CD4-positive, alpha-beta T cell treated with Interleukin-15 for 1 hour (primary cell): ENCODE data around the gene DENND5A.
"Not testable (repeated sequence)": the region's sequence is repeated elsewhere in the genome, so short reads cannot be mapped to it uniquely, and the experiment has no call there.

Source experiments
- DNase-seq: peaks from one replicate; pipeline ENCODE4 v3.0.0-alpha.2; 2020

DENND5A gene

DNA sequence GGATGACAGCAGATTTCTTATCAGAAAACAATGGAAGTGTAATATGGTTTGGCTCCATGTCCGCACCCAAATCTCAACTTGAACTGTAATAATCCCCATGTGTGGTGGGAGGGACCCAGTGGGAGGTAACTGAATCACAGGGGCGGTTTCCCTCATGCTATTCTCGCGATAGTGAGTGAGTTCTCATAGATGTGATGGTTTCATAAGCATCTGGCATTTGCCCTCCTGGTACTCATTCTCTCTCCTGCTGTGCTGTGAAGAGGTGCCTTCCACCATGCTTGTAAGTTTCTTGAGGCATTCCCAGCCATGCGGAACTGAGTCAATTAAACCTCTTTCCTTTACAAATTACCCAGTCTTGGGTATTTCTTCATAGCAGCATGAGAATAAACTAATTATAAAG, 92.8 kb downstream of the DENND5A start:
- DNase-seq: no peak

DNA sequence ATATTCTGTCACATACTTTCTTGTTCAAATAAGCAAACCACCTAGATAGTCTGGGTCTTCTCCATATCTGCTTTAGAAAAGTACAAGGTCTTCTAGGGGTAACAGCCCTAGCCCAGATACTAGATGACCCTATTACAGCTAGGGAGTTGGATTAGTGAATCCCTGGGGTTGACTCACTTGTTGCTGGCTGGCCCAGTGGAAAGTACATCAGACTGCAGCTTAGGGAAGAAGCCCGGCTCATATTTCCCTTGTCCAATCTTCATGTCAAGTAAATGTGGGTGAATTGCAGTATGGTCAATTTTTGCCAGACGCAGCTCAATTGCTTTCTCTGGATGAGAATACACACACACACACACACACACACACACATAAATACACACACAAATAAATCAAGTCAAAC, 94.7 kb downstream of the DENND5A start:
- no peak for DNase-seq

DNA sequence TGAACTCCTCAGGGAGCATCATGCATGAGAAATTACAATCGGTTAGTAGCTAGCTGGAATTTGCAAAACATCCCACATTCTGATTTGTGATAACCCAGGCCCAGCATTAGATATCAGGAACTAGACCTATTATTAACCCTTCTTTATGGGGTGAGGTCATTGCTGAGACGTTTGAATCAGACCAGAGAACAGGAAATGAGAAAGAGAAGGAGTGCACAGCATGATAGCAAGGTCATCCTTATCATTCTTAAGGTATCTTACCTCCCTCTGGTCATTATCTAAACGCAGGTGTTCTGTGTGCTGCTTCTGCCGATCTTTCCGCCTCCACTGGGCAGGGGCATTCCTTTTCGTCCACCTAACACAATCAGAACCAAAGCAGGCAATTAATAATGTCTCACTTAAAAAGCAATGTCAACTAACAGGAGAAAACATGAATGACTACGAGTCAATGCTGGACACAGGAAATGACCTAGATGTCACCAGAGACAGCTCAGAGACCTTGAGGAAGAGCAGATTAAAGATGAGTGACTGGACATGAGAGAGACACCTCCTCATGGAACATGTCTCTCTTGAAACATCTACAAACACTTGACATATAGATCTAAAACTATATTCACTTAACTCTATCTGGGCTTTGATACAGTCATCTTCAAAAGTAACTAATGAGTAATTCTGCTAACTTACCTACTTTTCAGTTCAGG, 95.4 kb downstream of the DENND5A start:
- DNase-seq: no peak

DNA sequence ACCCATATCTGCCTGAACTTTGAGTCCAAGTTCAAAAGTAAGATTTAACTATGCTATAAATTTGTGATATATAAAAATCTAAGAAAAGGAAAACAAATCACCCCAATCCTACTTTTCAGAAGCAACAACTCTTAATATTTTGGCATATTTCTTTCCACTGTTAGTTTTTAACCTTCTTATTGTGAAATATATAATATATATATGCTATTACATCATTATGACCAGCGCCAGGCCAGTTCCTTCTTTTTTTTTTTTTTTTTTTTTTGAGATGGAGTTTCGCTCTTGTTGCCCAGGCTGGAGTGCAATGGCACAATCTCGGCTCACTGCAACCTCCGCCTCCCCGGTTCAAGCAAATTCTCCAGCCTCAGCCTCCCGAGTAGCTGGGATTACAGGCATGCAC, 103.2 kb downstream of the DENND5A start:
- DNase-seq: not testable (repeated sequence)

DNA sequence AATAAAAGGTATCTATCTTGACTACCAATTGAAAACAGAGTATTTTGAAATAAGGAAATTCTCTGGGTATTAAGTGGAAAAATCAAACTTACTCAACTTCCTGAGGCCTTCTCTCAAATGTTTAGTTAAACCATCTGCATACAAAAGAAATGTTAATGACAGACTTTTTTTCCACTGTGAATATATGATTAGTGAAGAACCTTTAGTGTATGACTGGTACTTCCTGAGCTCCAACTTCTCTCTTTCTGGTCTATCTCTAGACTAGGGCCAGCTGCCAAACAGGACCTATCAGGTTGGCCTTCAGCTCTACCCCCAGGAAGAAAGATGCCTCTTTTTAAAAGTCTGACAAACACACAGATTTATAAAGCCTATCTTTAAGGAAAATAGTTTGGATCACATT, 105.0 kb downstream of the DENND5A start:
- DNase-seq: no peak

DNA sequence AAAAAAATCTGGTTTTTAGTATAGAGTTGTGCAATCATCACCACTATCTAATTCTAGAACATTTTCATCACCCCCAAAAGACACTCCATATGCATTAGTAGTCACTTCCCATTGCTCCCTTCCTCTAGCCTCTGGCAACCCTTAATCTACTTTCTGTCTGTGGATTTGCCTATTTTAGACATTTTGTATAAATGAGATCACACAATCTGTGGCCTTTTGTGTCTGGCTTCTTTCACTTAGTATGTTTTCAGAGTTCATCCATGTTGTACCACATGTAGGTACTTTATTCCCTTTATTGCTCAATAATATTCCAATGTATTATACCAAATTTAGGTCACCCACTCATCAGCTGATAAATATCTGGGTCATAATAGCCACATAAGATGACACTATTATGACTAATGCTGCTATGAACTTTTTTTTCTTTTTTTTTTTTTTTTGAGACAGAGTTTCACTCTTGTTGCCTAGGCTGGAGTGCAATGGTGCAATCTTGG, 106.2 kb downstream of the DENND5A start:
- DNase-seq: no peak

DNA sequence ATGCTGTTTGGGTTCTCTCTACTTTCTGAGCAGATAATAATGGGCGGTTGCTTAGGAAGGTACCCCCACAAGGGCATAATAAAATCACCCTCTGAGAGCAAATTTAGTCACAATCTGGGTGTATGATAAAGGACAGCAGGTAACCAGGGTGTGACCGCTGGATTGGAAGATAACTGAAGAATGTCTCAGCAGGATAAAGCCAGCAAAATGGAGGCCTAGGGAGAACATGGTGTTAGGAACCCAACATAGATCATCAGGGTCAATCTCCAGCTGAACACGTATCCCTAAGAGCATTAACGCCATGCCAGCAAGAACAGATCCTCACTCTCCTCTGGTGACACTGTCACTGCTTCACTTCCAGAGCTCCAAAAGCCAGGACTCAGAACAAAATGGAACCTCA, 109.2 kb downstream of the DENND5A start:
- DNase-seq: no peak

DNA sequence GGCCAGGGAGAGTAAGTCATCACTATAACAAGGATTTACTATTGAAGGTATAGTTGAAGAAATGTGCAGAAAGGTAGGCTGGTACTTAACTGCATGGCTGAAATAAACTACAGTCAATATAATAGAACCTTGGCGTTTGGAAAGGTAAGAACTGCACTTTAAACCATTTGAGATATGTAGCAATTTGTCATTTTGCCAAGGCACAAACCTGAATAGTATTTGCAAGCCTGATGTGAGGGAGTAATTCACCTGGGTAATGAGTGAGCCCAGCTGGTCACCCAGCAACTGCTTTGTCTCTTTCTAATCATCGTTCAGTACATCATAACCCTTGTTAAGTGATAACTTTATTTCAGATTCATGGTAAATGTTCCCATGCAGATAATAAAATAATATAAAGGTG, 111.5 kb downstream of the DENND5A start:
- no peak for DNase-seq

DNA sequence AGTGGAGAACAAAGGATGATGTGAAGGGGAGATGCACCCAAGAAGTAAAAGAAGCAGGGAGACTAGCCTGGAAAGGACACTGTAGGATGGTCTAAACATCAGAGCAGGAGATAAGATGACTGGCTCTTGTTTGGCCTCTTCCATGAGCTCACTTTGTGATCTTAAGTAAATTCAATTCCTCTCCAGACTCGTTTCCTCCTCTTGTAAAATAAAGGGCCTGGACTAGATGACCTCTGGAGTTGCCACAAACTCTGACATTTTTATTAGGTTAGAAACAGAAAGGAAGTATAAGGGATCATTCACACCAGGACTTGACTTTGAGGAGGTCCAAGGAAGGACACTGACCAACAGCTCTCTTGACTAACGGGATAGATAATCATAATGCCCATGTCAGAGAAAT, 113.5 kb downstream of the DENND5A start:
- no peak for DNase-seq

DNA sequence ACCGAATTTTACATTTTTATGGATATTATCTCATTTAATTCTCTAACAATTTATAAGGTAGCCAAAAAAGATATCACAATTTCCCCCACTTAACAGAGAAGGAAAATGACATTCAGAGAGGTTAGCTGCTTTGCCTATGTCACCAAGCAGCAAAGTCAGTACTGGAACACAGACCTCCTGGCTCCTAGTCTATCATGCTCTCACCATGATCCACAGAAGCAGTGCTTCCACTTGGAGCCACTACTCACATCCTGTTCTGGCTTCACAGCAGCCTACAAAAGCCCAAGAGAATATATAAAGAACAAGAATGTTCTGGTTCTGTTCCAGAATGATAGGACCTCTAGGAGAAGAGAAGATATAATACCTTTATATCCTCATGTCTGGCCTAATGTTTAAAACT, 114.2 kb downstream of the DENND5A start:
- DNase-seq: no peak

DNA sequence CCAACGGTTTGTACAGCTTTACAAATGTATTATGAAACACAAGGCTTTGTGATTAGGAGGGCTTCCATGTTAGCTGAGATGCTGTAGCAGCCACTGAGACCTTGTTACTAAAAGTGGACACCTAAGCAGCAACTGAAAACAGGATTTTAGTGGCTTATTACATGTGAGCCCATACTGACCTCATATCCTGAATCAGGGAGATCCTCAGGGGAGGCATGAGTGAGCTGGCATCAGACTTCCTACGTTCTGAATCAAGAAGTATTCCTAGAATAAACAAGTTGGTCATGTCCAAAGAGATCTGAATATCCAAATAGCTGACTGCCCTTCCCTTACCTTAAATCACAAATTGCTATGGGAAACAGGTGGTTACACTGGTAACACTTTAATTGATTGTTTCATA, 114.6 kb downstream of the DENND5A start:
- DNase-seq: no peak

DNA sequence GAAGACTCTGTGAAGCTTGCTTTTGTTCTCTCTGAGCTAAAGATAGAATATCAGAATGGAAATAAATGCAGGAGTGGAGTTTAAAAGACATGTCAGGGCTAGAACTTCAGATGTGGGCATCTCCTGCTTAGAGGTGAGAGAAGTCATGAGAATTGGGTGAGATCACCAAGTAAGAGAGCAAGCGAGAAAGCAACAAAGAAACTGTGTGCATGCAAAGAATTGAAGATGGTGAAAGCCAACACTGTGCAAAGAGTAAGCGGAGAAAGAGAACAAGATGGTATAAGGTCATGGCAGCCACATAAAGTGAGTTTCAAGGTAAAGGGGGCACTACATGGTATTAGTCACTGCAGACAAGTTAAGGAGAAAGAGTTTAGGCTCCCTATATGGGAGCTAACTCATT, 116.4 kb downstream of the DENND5A start:
- no peak for DNase-seq

DNA sequence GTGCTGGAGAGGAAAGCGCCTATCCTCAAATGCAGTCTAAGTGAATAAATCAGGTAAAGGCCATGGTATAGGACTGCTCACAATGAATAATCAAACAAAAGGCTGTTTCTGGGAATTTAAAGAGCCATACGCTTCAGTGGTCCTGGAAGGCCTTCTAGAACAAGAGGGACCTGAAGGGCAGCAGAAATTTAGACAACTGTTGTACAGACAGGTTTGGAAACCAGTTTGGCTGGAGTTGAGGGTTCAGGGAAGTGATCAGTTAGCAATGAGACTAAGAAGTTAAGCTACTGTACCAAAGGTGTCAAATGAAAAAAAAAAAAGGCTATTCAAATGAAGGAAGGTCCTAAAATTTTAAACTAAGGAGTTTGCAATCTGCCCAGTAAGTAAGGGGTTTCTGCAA, 117.1 kb downstream of the DENND5A start:
- DNase-seq: no peak

DNA sequence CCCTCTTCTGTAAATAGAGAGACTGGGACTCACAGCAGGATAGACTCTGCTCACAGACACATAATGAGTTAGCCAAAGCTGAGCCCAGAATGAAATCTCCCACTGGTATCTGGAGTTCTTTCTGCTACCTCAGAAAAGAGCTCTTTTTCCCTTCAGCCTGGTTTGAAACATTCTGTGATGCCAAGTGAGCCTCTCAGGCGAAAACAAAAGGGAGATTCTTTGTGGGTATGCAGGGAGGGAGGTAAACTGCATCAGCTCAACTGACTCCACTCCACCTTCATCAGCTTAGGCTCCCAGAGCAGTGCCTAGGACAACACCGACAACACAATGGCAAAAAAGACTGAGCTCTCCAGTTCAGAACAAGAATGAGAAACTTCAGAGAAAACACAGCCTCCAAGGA, 118.7 kb downstream of the DENND5A start:
- no peak for DNase-seq

DNA sequence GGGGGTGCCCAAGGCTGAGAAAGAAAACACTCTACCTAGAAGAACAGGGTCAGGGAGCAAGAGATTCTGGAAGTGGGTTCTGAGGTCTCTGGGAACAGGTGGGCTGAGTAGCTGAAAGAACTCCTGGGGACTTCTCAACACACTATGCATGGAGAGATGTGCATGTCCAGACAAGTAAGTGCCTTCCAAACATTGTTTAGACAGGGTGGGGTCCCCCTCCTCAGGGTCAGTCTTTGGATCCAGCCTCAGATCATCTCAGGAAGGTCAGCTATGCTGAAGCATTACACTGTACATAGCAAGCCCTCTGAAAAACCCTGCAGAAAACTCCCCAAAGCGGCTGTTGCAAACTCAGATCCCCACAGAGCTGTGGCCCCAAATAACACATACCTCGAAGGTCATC, 119.9 kb downstream of the DENND5A start:
- DNase-seq: no peak

DNA sequence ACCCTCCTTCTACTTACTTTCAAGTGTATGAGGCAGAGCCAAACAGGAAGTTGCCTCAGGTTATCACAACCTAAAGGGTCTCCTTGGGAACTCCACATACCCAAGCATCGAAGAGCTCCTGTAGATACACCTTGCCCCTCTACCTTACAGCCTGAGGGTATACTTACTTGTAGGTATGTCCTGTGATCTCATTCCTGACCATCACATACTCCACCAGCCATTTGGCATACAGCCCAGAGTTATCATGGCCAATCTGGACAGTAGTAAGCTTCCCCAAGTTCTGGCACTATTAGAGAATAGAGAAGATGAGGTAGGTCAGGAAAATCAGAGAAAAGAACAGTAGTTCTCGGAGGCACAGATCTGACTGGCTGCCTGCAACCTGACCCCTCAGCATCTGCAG, 120.3 kb downstream of the DENND5A start:
- no peak for DNase-seq

DNA sequence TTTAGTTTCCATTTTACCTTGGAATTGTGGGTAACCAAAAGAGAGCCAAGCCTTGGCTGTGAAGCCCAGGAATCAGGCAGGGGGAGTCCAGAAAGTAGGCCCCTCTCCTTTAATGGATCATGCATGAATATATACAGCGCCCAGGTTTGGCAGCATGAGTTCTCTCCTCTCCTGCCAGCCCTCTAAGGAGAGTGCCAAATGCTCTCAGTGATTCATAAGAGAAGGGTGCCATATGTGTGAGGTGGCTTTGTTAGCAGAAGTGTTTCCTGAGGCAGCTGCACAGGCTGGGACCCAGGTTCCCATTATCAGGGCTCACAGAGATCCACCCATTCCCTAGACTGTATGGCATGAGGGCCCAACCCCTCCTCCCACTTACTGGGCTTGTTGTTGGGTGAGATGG, 121.4 kb downstream of the DENND5A start:
- DNase-seq: no peak

DNA sequence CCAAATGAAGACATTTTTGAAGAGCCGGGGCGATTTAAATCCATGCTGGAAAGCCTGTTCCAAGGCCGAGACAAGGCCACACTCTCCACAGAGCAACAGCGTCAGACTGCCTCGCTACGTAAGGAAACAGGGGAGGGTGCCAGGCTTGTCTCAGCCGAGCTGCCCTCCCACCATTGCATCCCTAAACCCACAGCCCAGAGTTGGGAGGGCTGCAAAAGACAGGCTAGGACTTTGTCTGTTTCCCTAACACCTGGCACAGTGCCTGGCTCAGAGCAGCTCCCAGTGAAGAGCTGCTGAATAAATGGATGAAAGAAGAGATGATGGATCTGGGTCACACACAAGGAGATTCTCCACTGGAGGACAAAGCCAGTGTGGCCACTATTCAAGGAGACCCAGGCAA, 122.4 kb downstream of the DENND5A start:
- DNase-seq: no peak

DNA sequence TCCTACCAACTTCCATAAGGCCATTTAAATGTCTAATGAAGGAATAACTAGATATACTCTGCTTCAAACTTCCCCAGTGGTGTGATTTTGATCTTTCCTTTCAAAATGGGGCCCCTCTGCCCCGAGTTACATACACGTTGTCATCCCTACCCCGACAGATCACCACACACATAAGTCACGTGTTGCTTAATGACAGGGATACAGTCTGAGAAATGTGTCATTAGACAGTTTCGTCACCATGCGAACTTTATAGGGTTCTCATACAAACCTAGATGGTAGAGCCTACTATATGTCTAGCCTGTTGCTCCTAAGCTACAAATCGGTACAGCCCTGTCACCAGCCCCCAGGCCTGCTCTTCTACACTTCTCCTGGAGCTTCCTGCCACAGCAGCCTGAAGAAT, 124.0 kb downstream of the DENND5A start:
- no peak for DNase-seq

DNA sequence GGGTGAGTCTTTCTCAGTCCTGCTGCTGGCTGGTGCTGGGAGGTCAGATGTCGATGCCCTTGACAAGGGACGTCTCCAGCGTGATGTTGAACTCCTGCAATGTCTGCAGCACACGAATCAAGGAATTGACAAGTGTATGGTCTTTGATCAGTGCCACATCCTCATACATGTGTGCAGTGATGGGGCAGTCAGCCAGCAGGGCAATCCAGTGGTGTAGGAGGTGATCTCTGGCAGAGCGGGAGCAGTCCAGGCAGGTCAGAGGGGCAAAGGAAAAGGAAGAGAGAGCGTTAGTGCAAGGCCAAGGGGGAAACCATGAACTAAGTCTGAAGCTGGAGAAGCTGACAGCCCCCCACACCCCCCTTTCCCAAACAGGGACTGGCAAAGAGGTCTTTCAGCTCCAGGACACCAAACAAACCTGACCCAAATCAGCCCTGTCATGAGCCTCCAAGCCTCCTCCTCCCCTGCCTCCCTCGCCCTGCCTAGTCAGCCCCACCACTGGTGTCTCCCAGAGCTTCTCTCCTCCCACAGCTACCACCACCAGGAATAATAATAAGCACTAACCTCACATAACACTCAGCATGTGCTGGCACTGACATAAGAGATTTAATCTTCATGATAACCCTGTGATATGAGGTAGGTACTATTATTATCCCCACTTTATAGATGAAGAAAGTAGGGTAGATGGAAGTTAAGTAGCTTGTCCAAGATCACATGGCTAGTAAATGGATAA, 125.4 kb downstream of the DENND5A start:
- DNase-seq: no peak

DNA sequence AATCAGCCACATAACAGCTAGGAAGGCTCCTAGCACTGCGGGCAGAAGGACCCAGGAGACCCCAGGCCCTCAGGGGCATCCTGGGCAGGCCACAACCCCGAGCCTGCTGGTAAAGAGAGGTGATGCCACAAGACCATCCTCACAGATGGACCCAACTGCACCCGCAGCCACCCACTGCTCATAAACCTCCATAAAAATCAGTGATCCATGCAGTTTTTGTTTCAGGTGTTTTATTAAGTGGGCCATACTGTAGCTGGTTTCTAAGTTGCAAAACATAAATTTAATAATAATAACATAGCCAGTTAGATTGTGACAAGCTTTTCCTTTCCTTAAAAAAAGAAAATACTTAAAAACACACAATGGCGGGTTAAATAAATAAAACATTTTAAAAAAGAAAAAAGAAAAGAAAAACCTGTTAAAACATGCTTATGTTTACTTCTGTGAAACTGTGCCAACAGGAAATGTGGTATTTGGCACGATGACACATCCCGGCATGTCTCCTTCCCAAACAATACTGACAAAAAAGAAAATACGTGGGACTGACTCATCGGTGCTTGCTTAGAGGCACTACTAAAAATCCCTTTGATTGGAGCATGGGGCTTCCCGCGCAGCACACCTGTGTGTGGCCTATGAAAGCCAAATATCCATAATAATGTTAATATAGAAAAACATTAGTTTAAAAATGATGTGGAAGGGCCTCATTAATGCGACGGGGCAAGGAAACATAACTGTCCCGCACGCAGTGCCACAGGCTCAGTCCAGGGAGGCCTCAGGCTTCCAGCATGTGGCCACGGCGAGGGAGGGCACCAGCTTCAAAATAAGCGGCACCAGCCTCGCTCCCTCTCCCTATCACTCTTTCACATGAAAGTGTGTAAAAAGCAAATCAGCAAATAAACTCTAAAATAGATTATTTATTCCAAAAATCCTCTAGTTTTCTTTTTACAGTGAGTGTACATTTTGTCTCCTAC, 126.3 kb downstream of the DENND5A start:
- DNase-seq: no peak

DNA sequence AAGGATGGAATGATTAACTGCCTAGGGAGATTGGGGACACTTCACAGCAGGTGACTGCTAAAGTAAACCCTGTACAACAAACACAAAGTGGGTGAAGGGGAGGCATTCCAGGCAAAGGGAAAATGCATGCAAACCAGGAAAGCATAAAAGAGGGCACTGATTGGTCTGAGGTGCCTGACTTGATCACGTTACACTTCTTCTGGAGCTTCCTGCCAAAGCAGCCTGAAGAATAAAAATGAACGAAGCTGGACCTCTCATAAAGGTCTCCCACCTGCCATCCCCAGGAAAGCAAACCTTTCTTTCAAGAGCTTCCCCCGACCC, 127.1 kb downstream of the DENND5A start:
- DNase-seq: no peak

DNA sequence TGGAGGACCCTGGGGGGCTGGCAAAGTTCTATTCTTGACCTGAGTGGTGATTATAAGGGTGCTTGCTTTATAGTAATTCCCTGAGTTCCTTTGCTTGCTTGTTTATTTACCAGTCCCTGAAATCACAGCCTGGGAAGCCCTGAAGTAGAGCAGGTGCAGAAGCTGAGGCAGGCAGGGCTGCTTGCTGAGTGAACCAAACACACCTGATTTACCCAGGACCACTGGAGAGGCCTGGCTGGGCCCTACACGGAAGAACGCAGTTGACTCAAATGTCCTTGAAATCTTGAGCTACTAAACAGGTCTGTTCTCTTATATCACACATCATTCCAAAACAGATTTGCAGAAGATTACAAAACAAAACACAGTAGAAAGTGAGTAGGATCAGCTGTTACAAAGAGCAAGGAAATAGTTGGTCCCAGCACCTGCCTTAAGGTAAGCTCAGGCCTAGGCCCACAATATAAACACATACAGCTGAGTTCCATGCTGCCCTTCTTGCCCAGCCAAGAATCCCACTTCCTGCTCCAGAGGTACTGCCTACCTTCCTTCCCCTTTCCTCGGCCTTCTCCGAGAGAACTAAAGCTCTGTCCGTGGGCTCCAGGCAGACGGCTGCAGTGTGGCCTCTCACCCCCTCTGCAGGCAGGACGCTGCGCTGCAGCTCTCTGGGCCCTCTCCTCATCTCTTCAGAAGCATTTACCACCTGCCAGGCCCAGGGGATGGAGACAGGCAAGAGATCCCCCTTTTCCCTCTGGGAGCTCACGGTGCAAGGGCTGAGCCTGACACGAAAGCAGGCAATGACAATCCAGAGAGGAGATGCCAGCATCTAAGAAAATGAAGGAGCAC, 127.6 kb downstream of the DENND5A start:
- peak; percentile 56 for DNase-seq
